Spleen (tissue), 7 donors: Measurements from ENCODE around the gene PPP1R3A.

Source experiments
- POLR2A ChIP-seq, 3 donors: fragments of 450-650 bp; IDR thresholded peaks; one replicate each; pipeline ENCODE4 v1.5.1; 2017; ENCODE audit warnings: antibody characterized with exemption in 3 of 3, mild to moderate bottlenecking in 1 of 3
- POLR2AphosphoS5 ChIP-seq, 3 donors: sonication (generic); formaldehyde crosslinking; IDR thresholded peaks; one replicate each; pipeline ENCODE4 v1.5.1; 2017; ENCODE audit warnings: antibody characterized with exemption in 3 of 3
- TF ChIP-seq, protein P1 (sequence below), 11 experiments: fragments of 200-600 bp in 7 of 11; fragments of 450-650 bp in 4 of 11; sonication (generic) in 4 of 11; IDR thresholded peaks in 8 of 11; conservative IDR thresholded peaks in 3 of 11; 1 replicate in 7 of 11; 2 replicates in 4 of 11; pipeline versions ENCODE4 v1.4.0 to v1.8.0; 2016 to 2021; ENCODE audit warnings: antibody characterized with exemption in 11 of 11, inconsistent platforms in 4 of 11, mild to moderate bottlenecking in 1 of 11
- donor health status: DM: no; HTN: no; CAD: no; lungs with moderate emphysema.
- donor health status: DM: no; HTN: no; CAD: no.
- donor health status: DM: no; HTN: no; CAD: no.

- TF ChIP-seq POLR2A (IDR thresholded peaks at IDR 0.05) (no peak), POLR2AphosphoS5 (IDR thresholded peaks at IDR 0.05) (no peak)
- TF ChIP-seq, protein P1, sequence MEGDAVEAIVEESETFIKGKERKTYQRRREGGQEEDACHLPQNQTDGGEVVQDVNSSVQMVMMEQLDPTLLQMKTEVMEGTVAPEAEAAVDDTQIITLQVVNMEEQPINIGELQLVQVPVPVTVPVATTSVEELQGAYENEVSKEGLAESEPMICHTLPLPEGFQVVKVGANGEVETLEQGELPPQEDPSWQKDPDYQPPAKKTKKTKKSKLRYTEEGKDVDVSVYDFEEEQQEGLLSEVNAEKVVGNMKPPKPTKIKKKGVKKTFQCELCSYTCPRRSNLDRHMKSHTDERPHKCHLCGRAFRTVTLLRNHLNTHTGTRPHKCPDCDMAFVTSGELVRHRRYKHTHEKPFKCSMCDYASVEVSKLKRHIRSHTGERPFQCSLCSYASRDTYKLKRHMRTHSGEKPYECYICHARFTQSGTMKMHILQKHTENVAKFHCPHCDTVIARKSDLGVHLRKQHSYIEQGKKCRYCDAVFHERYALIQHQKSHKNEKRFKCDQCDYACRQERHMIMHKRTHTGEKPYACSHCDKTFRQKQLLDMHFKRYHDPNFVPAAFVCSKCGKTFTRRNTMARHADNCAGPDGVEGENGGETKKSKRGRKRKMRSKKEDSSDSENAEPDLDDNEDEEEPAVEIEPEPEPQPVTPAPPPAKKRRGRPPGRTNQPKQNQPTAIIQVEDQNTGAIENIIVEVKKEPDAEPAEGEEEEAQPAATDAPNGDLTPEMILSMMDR (IDR thresholded peaks at IDR 0.05 in 8 of 11, conservative IDR thresholded peaks at IDR 0.05 in 3 of 11) = no peak
Measured at GRCh38 chr7:113912876-113913275, 5.9 kb downstream of the PPP1R3A start.
